Mucosa of rectum (tissue), 2 donors: ENCODE results near the gene MSH3.
"Not testable (repeated sequence)": the region's sequence is repeated elsewhere in the genome, so short reads cannot be mapped to it uniquely, and the experiment has no call there.

ENCODE experiments used
- H3K27ac ChIP-seq, 2 donors: one replicate each; pipeline ENCODE4 v1.7.0; 2013; ENCODE audit warnings: inconsistent platforms in 2 of 2, low read depth in 2 of 2, low read length in 2 of 2
- H3K27me3 ChIP-seq, 2 donors: one replicate each; pipeline ENCODE4 v1.7.0; 2013; ENCODE audit warnings: low read length in 2 of 2; ENCODE audit not compliant: control insufficient read depth in 2 of 2, insufficient read depth in 2 of 2
- H3K36me3 ChIP-seq, 2 donors: one replicate each; pipeline ENCODE4 v1.7.0; 2013; ENCODE audit warnings: low read length in 2 of 2; ENCODE audit not compliant: control insufficient read depth in 2 of 2, insufficient read depth in 2 of 2
- H3K4me1 ChIP-seq, 2 donors: one replicate each; pipeline ENCODE4 v1.7.0; 2013; ENCODE audit warnings: low read length in 2 of 2, mild to moderate bottlenecking in 1 of 2; ENCODE audit not compliant: control insufficient read depth in 2 of 2, insufficient read depth in 2 of 2
- H3K4me3 ChIP-seq, 2 donors: one replicate each; pipeline ENCODE4 v1.7.0; 2013; ENCODE audit warnings: low read length in 2 of 2
- H3K9ac ChIP-seq, 2 donors: one replicate each; pipeline ENCODE4 v1.7.0; 2013; ENCODE audit warnings: low read length in 2 of 2, low read depth in 1 of 2, mild to moderate bottlenecking in 1 of 2
- H3K9me3 ChIP-seq, 2 donors: one replicate each; pipeline ENCODE4 v1.7.0; 2013; ENCODE audit warnings: low read length in 2 of 2; ENCODE audit not compliant: control insufficient read depth in 2 of 2
- donor health status: healthy.
- donor health status: Normal muscosa, but diverticular disease.

The MSH3 gene

GRCh38 chr5:80902624-80903023 is 248.2 kb downstream of the MSH3 start:
- not testable (repeated sequence) for H3K27ac ChIP-seq, H3K36me3 ChIP-seq, H3K4me1 ChIP-seq, H3K9me3 ChIP-seq, H3K27me3 ChIP-seq, H3K4me3 ChIP-seq, H3K9ac ChIP-seq

- no peaks in the 10 kb centered on the region for H3K36me3 ChIP-seq
- no peaks in the 10 kb centered on the region for H3K27me3 ChIP-seq
- peaks cover 0 to 8% of the 10 kb centered on the region in 2 donors for H3K9me3 ChIP-seq
- no peaks in the 10 kb centered on the region for H3K4me1 ChIP-seq
- no peak overlapping the region for H3K27ac ChIP-seq
- no peak overlapping the region for H3K9ac ChIP-seq
- H3K4me3 ChIP-seq = no peak overlapping the region
Measured at GRCh38 chr5:80904533-80905187, 250.2 kb downstream of the MSH3 start.

GRCh38 chr5:80905405-80905804 is 251.0 kb downstream of the MSH3 start:
- Histone ChIP-seq H3K36me3 (no peaks in the 10 kb centered on the region), H3K4me3 (no peak overlapping the region), H3K9ac (no peak overlapping the region), H3K27ac (no peak overlapping the region), H3K27me3 (no peaks in the 10 kb centered on the region), H3K9me3 (peaks cover 0 to 8% of the 10 kb centered on the region in 2 donors), H3K4me1 (no peaks in the 10 kb centered on the region)

- no peak overlapping the region for H3K4me3 ChIP-seq
- H3K4me1 ChIP-seq = no peaks in the 10 kb centered on the region
- H3K27me3 ChIP-seq = no peaks in the 10 kb centered on the region
- no peak overlapping the region for H3K9ac ChIP-seq
- H3K36me3 ChIP-seq = no peaks in the 10 kb centered on the region
- H3K9me3 ChIP-seq = no peaks in the 10 kb centered on the region
- no peak overlapping the region for H3K27ac ChIP-seq
Measured at GRCh38 chr5:80912479-80912878, 258.0 kb downstream of the MSH3 start.

- H3K9me3 ChIP-seq = no peaks in the 10 kb centered on the region
- no peak overlapping the region for H3K4me3 ChIP-seq
- no peaks in the 10 kb centered on the region for H3K27me3 ChIP-seq
- H3K4me1 ChIP-seq = no peaks in the 10 kb centered on the region
- H3K9ac ChIP-seq = no peak overlapping the region
- no peak overlapping the region for H3K27ac ChIP-seq
- no peaks in the 10 kb centered on the region for H3K36me3 ChIP-seq
Measured at GRCh38 chr5:80915716-80916115, 261.3 kb downstream of the MSH3 start.

GRCh38 chr5:80916676-80917075 is 262.2 kb downstream of the MSH3 start:
- no peak overlapping the region for H3K4me3 ChIP-seq
- H3K27ac ChIP-seq = no peak overlapping the region
- no peaks in the 10 kb centered on the region for H3K36me3 ChIP-seq
- no peaks in the 10 kb centered on the region for H3K4me1 ChIP-seq
- H3K9me3 ChIP-seq = no peaks in the 10 kb centered on the region
- no peaks in the 10 kb centered on the region for H3K27me3 ChIP-seq
- H3K9ac ChIP-seq = no peak overlapping the region

GRCh38 chr5:80917631-80918030 is 263.2 kb downstream of the MSH3 start:
- no peak overlapping the region for H3K9ac ChIP-seq
- no peaks in the 10 kb centered on the region for H3K4me1 ChIP-seq
- no peaks in the 10 kb centered on the region for H3K36me3 ChIP-seq
- H3K27me3 ChIP-seq = no peaks in the 10 kb centered on the region
- no peaks in the 10 kb centered on the region for H3K9me3 ChIP-seq
- no peak overlapping the region for H3K4me3 ChIP-seq
- no peak overlapping the region for H3K27ac ChIP-seq

- Histone ChIP-seq H3K9ac (no peak overlapping the region), H3K27ac (no peak overlapping the region)
Measured at GRCh38 chr5:80919678-80920196, 265.3 kb downstream of the MSH3 start.

GRCh38 chr5:80920333-80920732 is 265.9 kb downstream of the MSH3 start:
- no peaks in the 10 kb centered on the region for H3K4me1 ChIP-seq
- no peak overlapping the region for H3K9ac ChIP-seq
- no peaks in the 10 kb centered on the region for H3K36me3 ChIP-seq

More at GRCh38 chr5:80919678-80920196, 265.3 kb downstream of the MSH3 start:
- H3K4me1 ChIP-seq = no peaks in the 10 kb centered on the region
- H3K27me3 ChIP-seq = no peaks in the 10 kb centered on the region
- H3K4me3 ChIP-seq = no peak overlapping the region
- no peaks in the 10 kb centered on the region for H3K36me3 ChIP-seq
- no peaks in the 10 kb centered on the region for H3K9me3 ChIP-seq

GRCh38 chr5:80921026-80921425 is 266.6 kb downstream of the MSH3 start:
- Histone ChIP-seq H3K27me3 (no peaks in the 10 kb centered on the region), H3K9ac (no peak overlapping the region), H3K9me3 (no peaks in the 10 kb centered on the region), H3K36me3 (no peaks in the 10 kb centered on the region), H3K27ac (no peak overlapping the region), H3K4me1 (no peaks in the 10 kb centered on the region), H3K4me3 (no peak overlapping the region)

More at GRCh38 chr5:80920333-80920732, 265.9 kb downstream of the MSH3 start:
- no peaks in the 10 kb centered on the region for H3K9me3 ChIP-seq
- H3K27me3 ChIP-seq = no peaks in the 10 kb centered on the region
- no peak overlapping the region for H3K4me3 ChIP-seq
- H3K27ac ChIP-seq = no peak overlapping the region
